CD4-positive, alpha-beta T cell treated with Interleukin-6 for 4 hours (primary cell): ENCODE data around the gene LRRC45.
A peak's percentile ranks its signal among the peaks of the same experiment; 100 is the strongest.

Source experiments
- DNase-seq: peaks from one replicate; pipeline ENCODE4 v3.0.0-alpha.2; 2020; ENCODE audit warnings: mixed read lengths

LRRC45 gene

DNA sequence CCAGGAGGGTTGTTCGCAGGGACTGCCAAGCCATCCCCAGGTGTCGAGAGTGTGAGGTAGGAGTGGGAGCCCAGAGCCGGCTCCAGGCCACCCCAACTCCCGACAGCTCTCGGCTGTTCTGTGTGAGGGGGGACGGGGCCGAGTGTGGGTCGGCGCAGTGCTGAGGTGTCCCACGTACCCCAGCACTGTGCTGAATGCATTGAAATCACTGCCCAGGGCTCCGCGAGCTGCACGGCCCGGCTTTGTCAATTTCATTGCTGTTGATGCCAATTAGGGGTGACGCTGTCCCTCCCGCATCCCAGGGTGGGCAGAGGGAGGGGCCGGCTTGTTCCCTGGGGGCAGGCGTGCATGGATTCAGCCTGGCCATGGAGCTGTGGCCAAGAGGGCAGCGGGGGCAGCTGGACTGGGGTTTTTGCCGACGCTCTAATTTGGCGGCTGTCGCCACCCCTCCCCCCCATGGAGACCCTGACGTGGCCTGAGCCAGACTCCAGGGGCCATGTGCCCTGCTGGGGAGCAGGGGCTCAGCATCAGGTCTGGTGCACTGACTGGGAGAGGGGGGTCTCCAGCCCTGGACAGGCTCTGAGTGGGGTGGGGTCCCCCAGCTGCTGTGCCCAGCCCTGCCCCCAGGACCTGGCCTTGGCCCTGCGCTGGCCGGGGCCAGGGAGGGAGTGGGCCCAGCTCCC is 14.7 kb upstream of the LRRC45 start:
- no peak for DNase-seq

DNA sequence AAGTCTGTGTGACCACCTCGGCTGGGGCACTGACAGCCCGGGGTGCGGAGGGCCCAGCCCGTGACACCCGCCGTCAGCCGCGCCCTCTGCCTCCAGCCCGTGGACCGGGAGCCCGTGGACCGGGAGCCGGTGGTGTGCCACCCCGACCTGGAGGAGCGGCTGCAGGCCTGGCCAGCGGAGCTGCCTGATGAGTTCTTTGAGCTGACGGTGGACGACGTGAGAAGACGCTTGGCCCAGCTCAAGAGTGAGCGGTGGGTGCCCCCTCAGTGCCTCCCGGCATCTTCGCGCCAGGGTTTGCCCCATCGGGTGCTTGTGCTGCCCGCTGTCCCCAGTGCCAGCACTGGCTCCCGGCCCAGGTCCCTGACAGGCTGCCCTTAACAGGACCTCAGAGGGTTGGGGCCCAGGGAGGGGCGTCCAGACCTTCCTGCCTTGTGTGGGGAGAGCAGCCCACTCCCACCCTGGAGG is 14.1 kb upstream of the LRRC45 start:
- DNase-seq = no peak

DNA sequence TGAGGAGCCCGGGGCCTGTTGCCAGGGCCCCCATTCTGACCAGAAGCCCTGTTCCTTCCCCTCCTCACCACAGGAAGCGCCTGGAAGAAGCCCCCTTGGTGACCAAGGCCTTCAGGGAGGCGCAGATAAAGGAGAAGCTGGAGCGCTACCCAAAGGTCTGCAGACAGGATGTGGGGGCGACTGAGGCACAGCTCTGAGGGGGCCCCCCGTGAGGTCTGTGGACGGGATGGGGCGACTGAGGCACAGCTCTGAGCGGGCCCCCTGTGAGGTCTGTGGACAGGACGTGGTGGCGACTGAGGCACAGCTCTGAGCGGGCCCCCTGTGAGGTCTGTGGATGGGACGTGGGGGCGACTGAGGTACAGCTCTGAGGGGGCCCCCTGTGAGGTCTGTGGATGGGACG is 13.7 kb upstream of the LRRC45 start:
- no peak for DNase-seq

DNA sequence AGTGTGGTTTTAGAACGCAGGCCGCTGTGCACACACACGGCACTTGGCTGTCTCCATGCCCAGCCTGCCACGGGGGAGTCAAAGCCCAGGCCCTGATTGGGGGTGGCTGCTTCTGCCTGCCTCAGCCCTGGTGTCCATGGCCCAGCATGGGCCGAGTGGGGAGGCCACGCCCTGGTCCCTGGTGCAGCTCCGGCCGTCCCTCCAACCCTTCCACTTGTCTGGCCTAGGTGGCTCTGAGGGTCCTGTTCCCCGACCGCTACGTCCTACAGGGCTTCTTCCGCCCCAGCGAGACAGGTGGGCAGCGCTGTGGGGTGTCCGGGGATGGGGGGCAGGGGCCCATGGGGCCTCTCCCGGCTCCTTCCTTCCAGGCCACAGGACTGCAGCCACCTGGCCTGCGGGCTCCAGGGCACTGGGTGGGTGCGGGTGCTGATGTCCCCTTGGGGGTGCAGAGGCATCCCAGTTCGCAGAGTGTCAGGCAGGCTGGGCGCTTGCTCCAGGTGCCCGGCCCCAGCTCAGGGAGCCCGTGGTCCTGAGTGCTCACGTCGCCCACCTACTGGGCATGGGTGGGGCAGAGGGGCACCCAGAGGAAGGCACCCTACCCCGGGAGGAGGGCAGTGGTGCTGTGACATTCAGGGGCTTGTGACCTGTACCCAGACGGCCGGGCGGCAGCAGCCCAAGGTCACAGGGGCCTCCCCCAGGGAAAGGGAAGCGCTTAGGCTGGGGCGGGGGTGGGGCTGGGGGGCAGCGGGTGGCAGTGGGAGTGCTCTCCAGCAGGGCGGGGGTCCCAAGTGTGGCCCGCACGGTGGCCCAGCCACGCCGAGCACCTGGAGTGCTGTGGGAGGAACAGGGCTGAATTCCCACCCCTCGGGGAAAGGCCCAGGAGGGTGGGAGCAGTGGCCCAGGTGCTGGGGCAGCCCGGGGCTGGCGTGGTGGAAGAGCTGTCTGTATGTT is 12.3 kb upstream of the LRRC45 start:
- no peak for DNase-seq

- DNase-seq = no peak
Measured at GRCh38 chr17:82011617-82012187, 11.4 kb upstream of the LRRC45 start.

- no peak for DNase-seq
Measured at GRCh38 chr17:82012261-82012639, 10.9 kb upstream of the LRRC45 start.

GRCh38 chr17:82012640-82013295 is 10.3 kb upstream of the LRRC45 start:
- no peak for DNase-seq

DNA sequence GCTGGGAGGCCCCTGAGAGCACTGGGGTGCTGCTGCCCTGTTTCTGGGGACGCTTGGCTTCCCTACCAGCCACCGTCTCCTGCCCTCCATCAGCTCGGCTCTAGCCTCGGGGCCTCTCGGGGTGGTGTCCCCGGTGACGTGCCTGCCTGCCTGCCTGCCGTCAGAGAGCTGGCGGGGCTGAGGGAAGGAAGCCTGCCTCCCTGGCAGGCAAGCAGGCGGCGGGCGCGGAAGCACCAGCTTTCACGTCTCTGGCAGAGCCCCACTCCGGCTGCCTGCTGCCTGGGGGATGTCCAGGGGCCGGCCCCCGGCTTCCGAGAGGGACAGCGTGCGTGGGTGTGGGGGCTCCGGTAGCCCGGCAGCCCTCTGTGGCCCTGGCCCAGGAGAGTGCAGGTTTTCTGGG is 9.8 kb upstream of the LRRC45 start:
- no peak for DNase-seq

- no peak for DNase-seq
Measured at GRCh38 chr17:82013772-82014321, 9.3 kb upstream of the LRRC45 start.

DNA sequence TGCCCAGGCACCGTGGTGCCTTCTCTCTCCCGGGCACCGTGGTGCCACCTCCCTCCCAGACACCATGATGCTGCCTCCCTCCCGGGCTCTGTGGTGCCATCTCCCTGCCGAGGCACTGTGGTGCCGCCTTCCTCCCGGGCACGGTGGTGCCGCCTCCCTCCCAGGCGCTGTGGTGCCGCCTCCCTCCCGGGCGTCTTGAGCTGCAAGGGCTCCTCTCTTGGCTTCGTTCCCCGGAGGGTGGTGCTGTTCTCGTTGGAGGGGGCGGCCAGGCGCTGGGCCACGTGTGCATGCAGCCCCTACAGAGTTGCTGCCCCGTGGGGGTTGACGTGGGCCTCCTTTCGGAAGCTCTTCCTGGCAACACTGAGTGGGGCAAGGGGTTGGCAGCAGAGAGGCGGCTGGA is 8.7 kb upstream of the LRRC45 start:
- no peak for DNase-seq

DNA sequence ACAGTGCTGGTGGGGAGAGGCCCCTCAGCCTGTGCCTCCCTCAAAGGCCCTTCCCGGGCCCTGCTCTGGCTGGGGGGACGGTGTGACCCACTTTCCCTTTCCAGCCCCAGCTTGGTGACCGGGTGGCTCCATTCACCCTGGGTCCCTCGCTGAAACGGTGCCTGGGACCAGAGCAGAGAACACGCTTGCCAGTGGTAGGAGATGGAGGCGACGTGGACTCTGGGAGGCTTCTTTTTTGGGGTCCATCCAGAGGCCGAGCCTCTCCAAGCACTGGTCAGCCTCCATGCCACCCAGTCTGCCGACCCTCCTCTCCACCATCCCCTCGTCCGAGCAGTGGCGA is 8.2 kb upstream of the LRRC45 start:
- DNase-seq = no peak

DNA sequence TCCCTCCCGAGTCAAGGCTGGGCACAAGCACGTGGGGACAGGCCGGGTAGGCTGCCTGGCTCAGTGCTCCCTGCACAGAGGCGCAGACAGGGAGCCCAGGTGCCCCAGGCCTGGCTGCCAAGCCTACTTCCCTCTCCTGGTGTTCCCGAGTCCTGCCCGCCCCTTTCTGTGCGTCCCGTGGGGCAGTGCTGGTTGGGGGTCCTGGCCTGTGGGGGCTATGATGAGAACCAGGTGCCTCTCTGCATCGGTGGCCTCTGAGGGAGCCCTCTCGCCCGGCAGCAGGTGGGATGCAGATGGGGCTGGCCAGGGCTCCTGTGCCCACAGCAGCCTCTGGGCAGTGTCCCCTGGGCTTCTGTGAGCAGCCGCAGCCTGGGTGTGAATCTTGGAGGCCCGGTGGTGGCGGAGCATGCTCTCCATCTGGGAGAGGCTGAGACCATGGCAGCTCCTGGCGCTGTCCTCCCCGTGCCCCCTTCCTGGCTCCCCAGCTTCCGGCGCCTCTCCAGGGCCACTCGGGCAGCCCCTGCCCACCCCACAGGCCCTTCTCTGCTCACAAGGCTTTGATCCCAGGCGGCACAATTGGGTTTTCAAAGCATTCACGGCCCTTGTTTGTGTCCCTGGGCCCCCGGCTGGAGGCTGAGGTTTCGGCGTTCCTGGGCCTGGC is 7.7 kb upstream of the LRRC45 start:
- no peak for DNase-seq

- DNase-seq = no peak
Measured at GRCh38 chr17:82016061-82016874, 6.8 kb upstream of the LRRC45 start.

DNA sequence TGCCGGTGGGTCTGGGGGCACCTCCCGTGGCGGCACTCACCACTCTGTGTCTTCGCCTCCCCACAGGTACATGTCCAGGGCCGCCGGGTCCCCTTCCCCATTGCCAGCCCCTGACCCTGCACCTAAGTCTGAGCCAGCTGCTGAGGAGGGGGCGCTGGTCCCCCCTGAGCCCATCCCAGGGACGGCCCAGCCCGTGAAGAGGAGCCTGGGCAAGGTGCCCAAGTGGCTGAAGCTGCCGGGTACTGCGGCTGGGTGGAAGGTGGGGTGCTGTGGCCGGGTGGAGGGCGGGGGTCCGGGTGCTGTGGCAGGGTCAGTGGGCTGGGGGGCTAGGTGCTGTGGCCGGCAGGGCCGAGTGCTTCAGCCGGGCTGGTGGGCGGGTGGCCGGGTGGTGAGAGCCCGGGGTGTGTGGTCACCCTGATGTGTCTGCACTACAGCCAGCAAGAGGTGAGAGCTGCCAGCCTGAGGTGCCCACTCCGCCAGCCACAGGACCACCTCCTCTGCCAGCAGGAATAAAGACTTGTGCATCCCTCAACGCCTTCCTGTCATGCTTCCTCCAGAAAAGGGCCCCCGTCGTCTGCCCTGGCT is 6.1 kb upstream of the LRRC45 start:
- DNase-seq = no peak

DNA sequence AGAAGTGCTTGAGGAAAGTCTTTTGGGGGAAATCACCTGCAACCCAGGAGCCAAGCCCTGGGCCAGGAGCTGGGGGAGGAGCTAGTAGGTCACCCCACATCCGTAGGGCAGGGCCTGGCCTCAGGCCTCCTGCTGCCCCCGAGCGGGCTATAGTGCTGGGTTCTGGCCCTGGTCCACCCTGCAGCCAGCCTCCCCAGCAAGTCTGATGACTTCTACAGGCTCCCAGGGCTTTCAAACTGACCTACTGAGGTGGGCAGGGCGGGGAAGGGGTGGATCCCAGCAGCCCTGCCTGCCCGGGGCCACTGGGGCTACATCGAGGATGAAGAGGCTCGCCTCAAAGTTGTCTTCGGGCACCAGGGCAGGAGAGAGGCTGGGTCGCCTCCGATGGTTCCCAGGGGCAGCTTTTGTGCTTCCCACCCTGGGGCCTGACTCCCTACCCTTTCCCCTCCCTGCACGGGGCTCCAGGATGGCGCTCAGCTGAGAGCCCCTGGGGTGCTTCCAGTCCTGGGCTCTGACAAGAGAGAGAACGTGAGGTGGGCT is 5.4 kb upstream of the LRRC45 start:
- DNase-seq = no peak

DNA sequence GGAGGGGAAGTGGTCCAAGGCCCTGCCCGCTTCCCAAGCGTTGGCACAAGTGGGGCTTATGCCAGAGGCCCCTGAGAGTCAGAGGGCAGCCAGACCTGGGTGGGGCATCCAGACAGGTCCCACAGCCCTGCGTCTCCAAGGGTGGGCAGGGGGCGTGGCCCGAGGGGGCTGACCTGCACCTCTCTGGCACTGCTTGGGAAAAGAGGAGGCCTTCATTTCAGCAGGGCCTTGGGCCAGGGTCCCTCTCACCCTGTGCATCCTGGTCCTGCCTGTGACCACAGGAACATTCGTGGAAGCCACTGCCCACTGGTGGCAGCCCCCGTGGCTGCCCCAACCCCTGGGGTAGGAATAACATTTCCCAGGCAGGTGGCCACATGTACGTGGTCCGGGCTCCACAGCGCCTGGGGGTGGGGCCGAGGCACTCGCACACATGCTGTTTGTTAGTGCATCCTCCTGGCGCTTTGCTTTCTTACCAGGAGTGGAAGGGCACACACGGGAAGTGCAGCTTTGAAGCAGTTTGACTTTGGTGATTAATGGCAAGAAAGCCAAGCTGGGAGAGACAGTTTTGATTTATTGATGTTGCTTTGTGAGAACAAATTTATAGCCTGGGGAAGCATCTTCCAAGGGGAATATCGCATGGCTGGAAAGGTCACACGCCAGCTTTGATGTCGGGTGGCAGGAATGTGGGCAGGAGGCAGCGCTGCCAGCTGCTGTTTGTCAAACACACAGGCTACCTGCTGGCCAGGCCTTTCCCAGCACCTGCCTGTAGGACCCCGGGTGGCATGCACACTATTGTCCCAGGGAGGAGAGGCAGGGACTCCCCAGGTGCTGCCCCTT is 4.7 kb upstream of the LRRC45 start:
- no peak for DNase-seq

DNA sequence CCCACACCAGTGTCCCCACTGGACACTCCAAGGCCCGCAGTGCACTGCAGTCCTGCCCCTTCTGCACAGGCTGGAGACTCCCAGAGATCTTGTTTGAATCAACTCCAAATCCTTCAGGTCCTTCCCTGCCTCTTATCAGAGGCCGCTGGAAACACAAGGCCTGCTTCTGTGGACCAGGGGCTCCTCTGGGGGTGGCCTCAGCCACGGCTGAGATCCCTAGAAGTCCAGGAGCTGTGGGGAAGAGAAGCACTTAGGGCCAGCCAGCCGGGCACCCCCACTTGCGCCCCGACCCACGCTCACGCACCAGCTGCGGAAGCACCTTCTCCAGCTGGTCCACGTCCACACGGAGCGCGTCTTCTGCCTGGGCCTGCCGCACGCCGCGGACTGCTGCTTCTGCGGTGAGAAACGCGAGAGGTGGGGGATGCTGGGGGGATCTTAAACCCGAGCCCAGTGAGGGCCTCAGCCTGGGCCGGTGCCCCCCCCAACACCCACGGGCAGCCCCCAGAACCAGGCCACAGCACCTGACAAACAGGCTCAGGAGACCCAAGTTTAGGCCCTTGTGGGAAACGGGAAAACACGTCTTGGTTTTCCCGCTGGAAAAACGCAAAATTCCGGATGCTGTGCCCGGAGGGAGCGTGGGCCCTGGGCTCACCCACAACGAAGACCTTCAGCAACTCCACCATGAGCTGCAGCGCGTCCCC is 4.0 kb upstream of the LRRC45 start:
- no peak for DNase-seq

GRCh38 chr17:82019690-82020571 is 3.2 kb upstream of the LRRC45 start:
- peak; percentile 77 for DNase-seq
